GM12872 (cell line): Measurements from ENCODE around the gene ENPEP.

Experiments used
- TF ChIP-seq, protein P1 (sequence below): IDR thresholded peaks from 3 replicates; pipeline ENCODE4 v1.5.1; 2011; ENCODE audit warnings: low read depth, mild to moderate bottlenecking, low read length, moderate library complexity; ENCODE audit not compliant: insufficient read depth

Gene ENPEP

DNA sequence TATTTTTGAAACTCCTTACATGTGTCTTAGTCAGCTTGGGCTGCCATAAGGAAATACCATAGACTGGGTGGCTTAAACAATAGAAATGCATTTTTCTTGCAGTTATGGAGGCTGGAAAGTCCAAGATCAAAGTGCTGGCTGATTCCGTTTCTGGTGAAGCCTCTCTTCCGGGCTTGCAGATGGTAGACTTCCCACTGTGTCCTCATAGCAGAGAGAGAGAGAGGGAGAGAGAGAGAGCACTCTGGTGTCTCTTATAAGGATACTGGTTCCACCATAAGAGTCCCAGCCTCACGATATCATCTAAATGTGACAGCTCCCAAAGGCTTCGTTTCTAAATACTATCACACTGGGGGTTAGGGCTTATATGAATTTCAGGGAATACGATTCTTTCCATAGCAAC, 39.7 kb downstream of the ENPEP start:
- TF ChIP-seq, protein P1, sequence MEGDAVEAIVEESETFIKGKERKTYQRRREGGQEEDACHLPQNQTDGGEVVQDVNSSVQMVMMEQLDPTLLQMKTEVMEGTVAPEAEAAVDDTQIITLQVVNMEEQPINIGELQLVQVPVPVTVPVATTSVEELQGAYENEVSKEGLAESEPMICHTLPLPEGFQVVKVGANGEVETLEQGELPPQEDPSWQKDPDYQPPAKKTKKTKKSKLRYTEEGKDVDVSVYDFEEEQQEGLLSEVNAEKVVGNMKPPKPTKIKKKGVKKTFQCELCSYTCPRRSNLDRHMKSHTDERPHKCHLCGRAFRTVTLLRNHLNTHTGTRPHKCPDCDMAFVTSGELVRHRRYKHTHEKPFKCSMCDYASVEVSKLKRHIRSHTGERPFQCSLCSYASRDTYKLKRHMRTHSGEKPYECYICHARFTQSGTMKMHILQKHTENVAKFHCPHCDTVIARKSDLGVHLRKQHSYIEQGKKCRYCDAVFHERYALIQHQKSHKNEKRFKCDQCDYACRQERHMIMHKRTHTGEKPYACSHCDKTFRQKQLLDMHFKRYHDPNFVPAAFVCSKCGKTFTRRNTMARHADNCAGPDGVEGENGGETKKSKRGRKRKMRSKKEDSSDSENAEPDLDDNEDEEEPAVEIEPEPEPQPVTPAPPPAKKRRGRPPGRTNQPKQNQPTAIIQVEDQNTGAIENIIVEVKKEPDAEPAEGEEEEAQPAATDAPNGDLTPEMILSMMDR: no peak

DNA sequence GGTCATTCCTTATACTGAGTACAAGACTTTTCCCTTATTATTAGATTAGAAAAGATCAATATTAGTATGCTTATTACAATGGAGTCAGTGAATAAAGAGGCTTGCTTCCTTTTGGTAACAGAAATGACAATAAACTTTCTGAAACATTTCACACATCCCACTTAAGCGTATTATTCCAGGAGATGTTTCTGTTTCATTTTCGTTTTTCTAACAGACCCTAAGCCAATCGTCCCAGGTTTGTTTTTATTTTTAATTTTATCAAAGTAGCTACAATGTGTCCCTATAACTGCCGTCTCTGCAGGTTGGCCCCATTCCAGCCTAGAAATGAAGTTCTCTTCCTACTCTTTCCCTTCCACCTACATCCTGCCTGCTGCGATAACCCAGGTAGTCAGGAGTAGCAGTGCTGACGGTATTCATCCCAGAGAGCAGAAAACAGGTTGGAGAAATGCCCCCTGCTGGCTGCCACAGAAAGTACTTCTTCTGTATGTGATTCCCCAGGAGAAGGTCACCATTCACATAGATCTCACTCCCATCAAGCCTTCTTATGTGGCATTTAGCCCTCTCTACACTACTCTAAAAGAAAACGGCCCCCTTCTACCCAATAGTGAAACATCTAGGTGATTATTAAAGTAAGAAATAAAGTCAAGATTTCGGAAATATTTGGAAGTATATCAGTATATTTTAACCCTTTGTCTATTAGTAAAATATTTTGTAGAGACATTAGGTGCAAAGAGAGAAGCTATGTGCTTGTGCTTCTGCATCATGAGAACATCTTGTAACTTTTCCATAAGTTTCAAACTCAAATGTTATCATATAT, 40.4 kb downstream of the ENPEP start:
- TF ChIP-seq, protein P1: peak; percentile 89

GRCh38 chr4:110518889-110519490, 43.0 kb downstream of the ENPEP start:
- TF ChIP-seq, protein P1: peak; percentile 72

DNA sequence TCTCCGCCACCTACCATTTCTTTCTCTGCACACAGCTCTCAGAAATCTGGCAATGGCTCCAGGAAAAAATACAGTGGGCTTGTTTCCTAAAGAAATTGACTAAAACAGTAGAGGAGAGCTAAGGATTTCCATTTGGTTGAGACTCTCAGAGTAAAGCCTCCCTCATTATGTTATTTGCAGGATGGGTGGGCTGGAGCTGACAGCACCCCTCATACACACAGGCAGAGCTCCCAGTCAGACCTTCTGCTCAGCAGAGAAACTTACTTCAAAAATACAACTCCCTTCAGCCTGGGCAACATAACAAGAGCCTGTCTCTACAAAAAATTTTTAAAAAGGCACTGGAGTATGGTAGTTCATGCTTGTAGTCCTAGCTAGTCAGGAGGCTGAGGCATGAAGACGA, 44.9 kb downstream of the ENPEP start:
- TF ChIP-seq, protein P1: no peak

- TF ChIP-seq, protein P1: no peak
These were observed 50.6 kb downstream of the ENPEP start for GRCh38 chr4:110526589-110526988.

- TF ChIP-seq, protein P1: no peak
These were observed 51.2 kb downstream of the ENPEP start for GRCh38 chr4:110527156-110527555.

DNA sequence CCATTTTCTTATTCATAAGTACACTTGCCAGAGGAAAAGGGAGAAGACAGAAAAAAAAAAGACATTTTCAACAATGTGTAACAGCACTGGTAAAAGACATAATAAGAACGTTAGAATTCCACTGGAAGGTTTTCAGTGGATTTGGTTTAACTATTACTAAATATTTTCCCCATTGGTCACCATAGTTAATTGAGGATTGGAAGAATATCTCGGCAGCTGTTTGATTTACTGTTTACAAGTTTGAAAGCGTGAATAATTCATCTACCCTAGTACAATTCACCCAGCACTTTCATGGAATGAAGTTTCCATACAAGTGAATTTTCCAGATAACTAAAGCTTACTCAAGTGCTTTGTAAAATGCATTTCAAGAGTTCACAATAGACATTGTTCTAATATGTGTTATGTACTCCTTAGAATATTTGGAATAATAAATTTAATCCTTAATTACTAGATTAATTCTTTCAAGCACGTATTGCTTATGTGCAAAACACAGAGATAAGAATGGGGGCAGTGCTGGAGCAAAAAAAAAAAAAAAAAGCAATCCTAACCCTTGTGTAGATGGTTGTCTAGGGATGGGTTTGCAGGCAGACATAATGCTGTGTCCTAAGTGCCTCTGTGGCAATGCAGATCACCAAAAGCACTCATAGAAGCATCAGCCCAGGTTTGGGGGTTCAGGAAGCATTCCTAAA, 57.1 kb downstream of the ENPEP start:
- TF ChIP-seq, protein P1: no peak
